HG03469 (cell line): ENCODE data around the gene FGG.
A peak's percentile ranks its signal among the peaks of the same experiment; 100 is the strongest.

Experiments used
- ATAC-seq: cut with Tn5 transposase; IDR thresholded peaks from one replicate; pipeline ENCODE4 v1.9.1; 2021; ENCODE audit warnings: mild to moderate bottlenecking, moderate library complexity, moderate number of reproducible peaks; ENCODE audit not compliant: unreplicated experiment

The FGG gene

DNA sequence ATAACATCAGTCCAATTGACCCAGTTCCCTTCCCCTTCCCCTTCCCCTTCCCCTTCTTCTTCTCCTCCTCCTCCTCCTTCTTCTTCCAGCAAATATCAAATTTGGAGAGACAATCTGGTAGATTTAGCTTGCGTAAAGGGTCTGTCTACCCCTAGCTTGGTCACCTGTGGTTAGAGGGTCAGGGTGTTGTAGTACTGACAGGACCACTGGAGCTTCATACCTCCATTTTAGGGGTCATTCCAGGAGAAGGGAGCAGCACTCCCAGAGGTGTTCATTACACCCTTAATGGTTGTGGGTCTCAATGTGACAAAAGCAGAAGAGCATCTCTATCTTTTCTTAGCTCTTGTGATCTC lies 53.3 kb downstream of the FGG start:
- ATAC-seq, result peak; percentile 16
